AG04449 (cell line): Measurements from ENCODE around the gene ABCC8.

ENCODE experiments used
- CTCF ChIA-PET: fragments of 350-600 bp; formaldehyde crosslinking; extraction: SDS; loops from one replicate; lab custom pipeline; 2021; ENCODE audit warnings: antibody characterized with exemption; lab: Yijun Ruan, JAX
- POLR2A ChIA-PET: fragments of 400-600, 350-600 bp; formaldehyde crosslinking; extraction: SDS; loops from one replicate; lab custom pipeline; 2020; ENCODE audit warnings: antibody characterized with exemption, inconsistent platforms; lab: Yijun Ruan, JAX
- DNase-seq: peaks from one replicate; pipeline ENCODE4 v3.0.0-alpha.2; 2010; ENCODE audit warnings: low read depth, low spot score
- H3K4me3 ChIP-seq: 2 replicates; pipeline ENCODE4 v1.5.1; 2011; ENCODE audit warnings: low read depth, mild to moderate bottlenecking, control low read depth, low read length
- TF ChIP-seq, protein P1 (sequence below): IDR thresholded peaks from one replicate; pipeline ENCODE4 v1.5.1; 2011; ENCODE audit warnings: mild to moderate bottlenecking, moderate library complexity, low read length, control low read depth, inconsistent platforms; ENCODE audit not compliant: insufficient read depth; ENCODE audit errors: missing control alignments

The ABCC8 gene

DNA sequence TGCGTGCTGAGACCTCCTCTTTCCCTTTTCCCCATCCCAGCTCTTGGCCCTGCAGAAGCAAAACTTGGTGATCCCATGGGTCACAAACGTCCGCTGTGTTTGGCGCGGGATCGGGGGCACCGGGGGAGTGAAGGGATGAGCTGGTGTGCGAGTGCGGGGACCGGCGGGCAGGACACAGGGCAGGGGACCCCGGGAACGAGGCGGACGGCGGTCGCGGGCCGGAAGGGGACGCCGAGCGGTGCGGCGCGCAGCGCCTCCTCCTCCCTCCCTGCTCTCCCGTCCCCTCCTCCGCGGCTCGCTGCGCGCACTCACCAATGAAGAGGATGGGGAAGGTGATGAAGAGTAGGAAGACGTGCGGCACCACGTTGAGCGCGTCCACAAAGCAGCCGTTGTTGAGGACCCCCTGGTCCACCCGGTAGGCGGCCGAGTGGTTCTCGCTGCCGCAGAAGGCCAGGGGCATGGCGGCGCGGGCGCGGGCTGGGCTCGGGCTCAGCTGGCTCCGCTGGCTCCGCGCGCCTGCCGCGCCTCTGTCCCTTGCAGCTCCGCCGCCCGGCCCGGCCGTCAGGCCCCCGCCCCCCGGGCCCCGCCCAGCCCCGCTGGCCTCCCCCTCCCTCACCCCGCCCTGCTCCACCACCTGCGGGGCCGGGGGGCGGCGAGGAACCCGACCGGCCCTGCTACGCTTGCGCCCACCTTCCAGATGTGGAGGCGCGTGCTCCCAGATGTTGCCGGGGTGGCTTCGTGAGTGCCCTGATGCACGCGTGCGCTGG lies at the start of gene ABCC8:
Gene ABCC8, minus strand, starts transcription at position 529 of the 767 bp plus-strand sequence. Its CDS starts 69 bp downstream, at position 460.
- no peak within 1 kb of the TSS for H3K4me3 ChIP-seq
- ChIA-PET CTCF (no interaction called here), POLR2A (interaction anchor here (0.6 kb wide), 1 partner anchor 124 kb away, joined by 4 read pairs; no protein-coding TSS in a partner anchor)
- TF ChIP-seq, protein P1, sequence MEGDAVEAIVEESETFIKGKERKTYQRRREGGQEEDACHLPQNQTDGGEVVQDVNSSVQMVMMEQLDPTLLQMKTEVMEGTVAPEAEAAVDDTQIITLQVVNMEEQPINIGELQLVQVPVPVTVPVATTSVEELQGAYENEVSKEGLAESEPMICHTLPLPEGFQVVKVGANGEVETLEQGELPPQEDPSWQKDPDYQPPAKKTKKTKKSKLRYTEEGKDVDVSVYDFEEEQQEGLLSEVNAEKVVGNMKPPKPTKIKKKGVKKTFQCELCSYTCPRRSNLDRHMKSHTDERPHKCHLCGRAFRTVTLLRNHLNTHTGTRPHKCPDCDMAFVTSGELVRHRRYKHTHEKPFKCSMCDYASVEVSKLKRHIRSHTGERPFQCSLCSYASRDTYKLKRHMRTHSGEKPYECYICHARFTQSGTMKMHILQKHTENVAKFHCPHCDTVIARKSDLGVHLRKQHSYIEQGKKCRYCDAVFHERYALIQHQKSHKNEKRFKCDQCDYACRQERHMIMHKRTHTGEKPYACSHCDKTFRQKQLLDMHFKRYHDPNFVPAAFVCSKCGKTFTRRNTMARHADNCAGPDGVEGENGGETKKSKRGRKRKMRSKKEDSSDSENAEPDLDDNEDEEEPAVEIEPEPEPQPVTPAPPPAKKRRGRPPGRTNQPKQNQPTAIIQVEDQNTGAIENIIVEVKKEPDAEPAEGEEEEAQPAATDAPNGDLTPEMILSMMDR, result no peak
- DNase-seq, result no peak

DNA sequence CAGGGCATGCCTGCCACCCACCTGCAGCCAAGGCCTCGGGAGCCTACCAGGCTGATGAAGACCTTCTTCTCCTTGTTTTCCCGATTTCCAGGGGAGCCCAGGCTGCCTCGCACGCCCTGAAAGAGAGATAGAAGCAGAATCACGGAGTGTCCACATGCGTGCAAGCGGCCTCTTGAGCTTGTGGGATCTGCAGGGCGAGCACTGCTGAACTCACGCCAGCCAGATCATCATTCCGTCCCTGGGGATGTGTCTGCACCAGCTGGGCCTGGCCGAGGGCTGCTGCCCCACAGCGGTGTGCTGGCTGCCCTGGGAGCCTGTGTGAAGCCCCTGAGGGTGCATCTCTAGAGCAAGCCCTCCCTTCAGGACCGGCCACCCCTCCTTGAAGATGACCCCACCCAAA lies 49.7 kb upstream of the ABCC8 start:
- ChIA-PET CTCF (interaction anchor here (5.3 kb wide), 1 partner anchor 143 kb away, joined by 65 read pairs; no protein-coding TSS in a partner anchor), POLR2A (no interaction called here)
- no peak overlapping the region for H3K4me3 ChIP-seq
- no peak for DNase-seq
- TF ChIP-seq, protein P1, result no peak

DNA sequence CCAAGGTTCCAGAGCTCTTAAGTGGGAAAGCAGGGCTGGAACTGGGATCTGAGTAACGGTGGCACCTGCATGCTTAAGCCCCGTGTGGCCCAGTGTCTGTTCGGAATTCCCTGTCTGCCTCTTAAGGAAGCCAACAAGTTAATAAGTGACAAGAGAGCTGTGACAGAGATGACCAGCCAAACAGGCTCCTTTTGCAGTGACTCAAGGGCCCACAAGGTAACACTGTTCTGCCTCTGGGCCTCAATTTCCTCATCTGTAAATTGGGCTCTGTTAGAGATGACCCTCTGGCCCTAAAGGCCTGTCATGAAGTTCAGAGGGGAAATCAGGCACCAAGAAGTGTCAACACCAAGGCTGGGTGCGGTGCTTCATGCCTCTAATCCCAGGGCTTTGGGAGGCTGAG lies 48.9 kb upstream of the ABCC8 start:
- no peak overlapping the region for H3K4me3 ChIP-seq
- ChIA-PET CTCF (interaction anchor here (5.3 kb wide), 1 partner anchor 142 kb away, joined by 65 read pairs; no protein-coding TSS in a partner anchor), POLR2A (no interaction called here)
- no peak for DNase-seq
- TF ChIP-seq, protein P1, result no peak

DNA sequence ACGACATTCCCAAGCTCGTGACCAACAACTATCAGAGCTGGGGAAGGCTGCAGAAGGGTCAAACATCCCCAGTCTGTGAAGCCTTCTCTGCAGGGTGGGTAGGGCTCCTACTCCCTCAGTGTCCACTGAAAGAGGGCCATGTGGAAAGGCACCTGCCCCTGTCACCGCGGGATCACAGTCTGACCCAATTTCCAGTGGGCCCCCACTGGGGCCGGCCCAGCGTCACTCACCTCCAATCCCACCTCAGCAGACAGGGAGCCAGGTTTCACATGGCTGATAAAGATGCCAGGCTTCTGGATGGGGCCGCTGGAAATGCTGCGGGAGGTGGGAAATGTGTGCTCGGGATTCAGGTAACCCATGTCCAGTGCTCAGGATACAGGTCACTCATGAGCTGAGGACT lies 47.6 kb upstream of the ABCC8 start:
- no peak for DNase-seq
- H3K4me3 ChIP-seq, result no peak overlapping the region
- ChIA-PET CTCF (no interaction called here), POLR2A (no interaction called here)
- TF ChIP-seq, protein P1, result no peak

DNA sequence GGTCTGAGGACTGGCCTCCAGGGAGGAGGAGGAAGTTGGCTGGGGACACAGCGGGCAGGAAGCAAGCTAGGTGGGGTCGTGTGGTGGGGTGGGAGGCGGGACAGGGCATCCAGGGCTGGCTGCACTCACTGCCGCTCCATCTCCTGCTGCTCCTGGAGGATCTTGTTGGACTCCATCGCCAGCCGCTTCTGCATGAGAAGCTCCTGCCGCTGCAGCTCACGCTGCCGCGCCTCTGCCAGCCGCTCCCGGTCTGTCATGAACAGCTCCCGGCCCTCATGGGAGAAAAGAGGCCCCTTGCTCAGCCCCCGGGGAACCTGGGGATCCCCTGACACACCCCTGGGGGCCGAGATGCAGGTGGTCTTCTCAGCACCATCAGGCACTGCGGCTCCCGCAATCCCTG lies 46.0 kb upstream of the ABCC8 start:
- TF ChIP-seq, protein P1, result no peak
- H3K4me3 ChIP-seq, result no peak overlapping the region
- DNase-seq, result no peak
- ChIA-PET POLR2A (no interaction called here), CTCF (interaction anchor here (2.2 kb wide), 1 partner anchor 9 kb away, joined by 7 read pairs; no protein-coding TSS in a partner anchor)

DNA sequence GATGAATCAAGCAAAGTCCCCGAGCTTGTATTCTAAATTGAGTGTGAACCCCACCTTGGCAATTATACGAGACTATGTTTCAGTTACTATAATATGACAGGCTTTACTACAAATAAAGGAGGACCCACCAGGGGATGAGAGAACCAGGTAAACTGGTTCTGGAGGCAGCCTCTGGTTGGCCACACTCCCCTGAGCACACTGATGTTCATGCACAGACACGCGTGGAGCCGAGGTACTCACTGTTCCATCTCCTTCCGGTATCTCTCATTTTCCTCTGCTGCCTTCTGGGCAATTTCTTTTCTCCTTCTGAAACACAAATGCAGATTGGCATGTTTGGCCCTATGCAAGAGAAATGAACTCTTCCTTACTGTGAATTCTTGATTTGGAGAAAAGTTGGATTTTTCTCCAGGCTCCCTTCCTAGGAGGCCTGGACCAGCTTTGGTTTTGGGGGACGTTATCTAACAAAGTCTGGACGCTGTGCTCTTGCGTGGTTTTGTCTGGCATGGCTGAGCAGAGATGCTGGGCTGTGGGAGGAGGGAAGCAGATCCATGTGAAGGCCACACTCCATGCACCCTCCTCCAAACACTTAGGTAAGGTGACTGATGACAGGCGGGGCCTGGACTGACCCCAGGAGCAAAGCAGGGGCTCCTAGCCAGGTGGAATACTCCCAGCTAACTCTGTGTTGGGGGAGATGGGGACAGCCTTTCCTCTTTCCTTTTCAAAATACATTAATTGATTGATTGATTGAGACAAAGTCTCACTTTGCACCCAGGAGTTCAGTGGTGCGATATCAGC lies 44.7 kb upstream of the ABCC8 start:
- ChIA-PET CTCF (interaction anchor here (1.3 to 4.0 kb wide), 3 partner anchors 8 to 15 kb away, joined by 4 to 19 read pairs (median 7); no protein-coding TSS in a partner anchor), POLR2A (no interaction called here)
- TF ChIP-seq, protein P1, result no peak
- DNase-seq, result no peak
- H3K4me3 ChIP-seq, result no peak overlapping the region
